ENCODE measurements around the gene WNT5A.
A peak's percentile ranks its signal among the peaks of the same experiment; 100 is the strongest.
"Not testable (repeated sequence)": the region's sequence is repeated elsewhere in the genome, so short reads cannot be mapped to it uniquely, and the experiment has no call there.

The WNT5A gene

DNA sequence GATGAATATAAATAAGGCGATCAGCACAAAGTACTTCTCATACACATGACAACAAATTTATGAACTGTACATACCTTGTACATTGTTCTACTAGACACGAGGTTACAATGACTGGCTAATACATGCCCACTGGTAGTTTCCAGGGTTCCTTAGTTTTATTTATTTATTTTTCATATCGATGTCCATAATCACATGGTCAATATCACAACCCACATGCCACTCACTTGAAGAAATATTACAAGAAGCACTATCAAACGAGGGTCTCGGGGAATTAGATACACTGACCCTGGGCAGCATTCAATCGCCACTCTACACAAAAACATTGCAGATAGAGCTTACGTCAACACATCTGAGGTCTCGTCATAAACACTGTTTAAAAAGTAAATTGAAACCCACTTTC lies 21.2 kb upstream of the WNT5A start:
- TF ChIP-seq CTCF (IDR thresholded peaks at IDR 0.05; ENCODE audit: low read depth, low read length, missing control alignments) = no peak
- no peak overlapping the region for H3K4me3 ChIP-seq (replicated peaks; ENCODE audit: low read depth, low read length)

GRCh38 chr3:55507808-55508207 lies 20.7 kb upstream of the WNT5A start:
- no peak for TF ChIP-seq CTCF (IDR thresholded peaks at IDR 0.05; ENCODE audit: low read depth, low read length, missing control alignments)
- no peak overlapping the region for H3K4me3 ChIP-seq (replicated peaks; ENCODE audit: low read depth, low read length)
- DNase-seq (ENCODE audit: extremely low read depth, low read depth) = no peak

More for the DNA sequence above, 21.2 kb upstream of the WNT5A start:
- no peak for DNase-seq (ENCODE audit: extremely low read depth, low read depth)

GRCh38 chr3:55505776-55506175 lies 18.7 kb upstream of the WNT5A start:
- no peak overlapping the region for H3K4me3 ChIP-seq (replicated peaks; ENCODE audit: low read depth, low read length)
- no peak for DNase-seq (ENCODE audit: extremely low read depth, low read depth)
- TF ChIP-seq CTCF (IDR thresholded peaks at IDR 0.05; ENCODE audit: low read depth, low read length, missing control alignments) = no peak

- TF ChIP-seq CTCF (IDR thresholded peaks at IDR 0.05; ENCODE audit: low read depth, low read length, missing control alignments) = peak; percentile 35
- not testable (repeated sequence) for DNase-seq (ENCODE audit: extremely low read depth, low read depth); H3K4me3 ChIP-seq (replicated peaks; ENCODE audit: low read depth, low read length)
Observed at GRCh38 chr3:55505102-55505501, 18.0 kb upstream of the WNT5A start.

DNA sequence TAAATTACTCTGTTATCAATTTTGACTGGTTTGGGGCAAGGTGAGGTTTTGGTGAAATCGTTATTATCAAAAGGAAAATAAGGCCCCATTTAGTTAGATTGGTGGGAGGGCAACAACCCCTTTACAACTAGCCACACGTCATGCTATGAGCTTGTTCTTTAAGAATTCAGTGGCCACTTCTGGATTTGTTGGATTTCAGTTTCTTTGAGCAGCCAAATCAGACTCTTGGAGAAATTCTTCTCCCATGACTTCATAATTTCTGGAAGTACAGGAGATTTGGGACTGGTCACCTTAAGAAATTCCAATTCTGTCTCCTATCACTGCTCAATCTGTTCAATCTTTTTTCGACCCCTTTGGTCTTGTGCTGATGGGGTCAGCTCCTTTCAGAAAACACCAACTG lies 14.8 kb upstream of the WNT5A start:
- no peak for TF ChIP-seq CTCF (IDR thresholded peaks at IDR 0.05; ENCODE audit: low read depth, low read length, missing control alignments)
- DNase-seq (ENCODE audit: extremely low read depth, low read depth) = no peak
- H3K4me3 ChIP-seq (replicated peaks; ENCODE audit: low read depth, low read length) = no peak overlapping the region

- DNase-seq (ENCODE audit: extremely low read depth, low read depth) = no peak
- H3K4me3 ChIP-seq (replicated peaks; ENCODE audit: low read depth, low read length) = no peak overlapping the region
- TF ChIP-seq CTCF (IDR thresholded peaks at IDR 0.05; ENCODE audit: low read depth, low read length, missing control alignments) = no peak
Observed at GRCh38 chr3:55500555-55501330, 13.6 kb upstream of the WNT5A start.

DNA sequence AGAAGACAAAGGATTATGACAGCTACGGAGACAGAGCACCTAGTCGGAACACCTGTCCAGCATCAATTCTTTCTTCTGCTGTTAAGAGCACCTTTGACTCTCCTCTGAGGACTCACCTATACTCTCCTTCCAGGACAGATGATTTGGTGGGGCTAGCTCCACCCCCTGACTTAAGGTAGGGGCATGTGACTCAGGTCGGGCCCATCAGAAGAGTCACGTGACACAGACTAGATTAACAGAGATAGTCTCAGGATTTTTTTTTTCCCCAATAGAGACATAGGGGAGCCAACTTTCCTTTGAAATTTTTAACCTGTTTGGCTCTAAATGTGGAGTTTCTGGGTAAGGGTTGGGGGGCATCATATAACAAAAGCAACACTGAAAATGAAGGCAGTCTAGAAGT lies 11.4 kb upstream of the WNT5A start:
- no peak for DNase-seq (ENCODE audit: extremely low read depth, low read depth)
- no peak overlapping the region for H3K4me3 ChIP-seq (replicated peaks; ENCODE audit: low read depth, low read length)
- no peak for TF ChIP-seq CTCF (IDR thresholded peaks at IDR 0.05; ENCODE audit: low read depth, low read length, missing control alignments)
